Caki2 (cell line): Measurements from ENCODE around the gene IL10RA. TPM values are rescaled to one million over a fixed set of nuclear protein-coding genes. Genes with fewer than 3 reads are reported as not detected.

Source experiments
- DNase-seq: peaks from one replicate; pipeline ENCODE4 v3.0.0-alpha.2; 2015; ENCODE audit warnings: low read depth
- in situ Hi-C: cut with HindIII; loops from 2 replicates; pipeline ENCODE4 v1.10.0; 2016; ENCODE audit warnings: low sequenced_read_pairs, low pct_unique_long_range_greater_than_20kb, mixed read lengths
- total RNA-seq: library from RNA; depleted of rRNA; stranded (reverse); fragments of >200 nt; shearing (Covaris generic); gene quantifications from 2 replicates; pipeline ENCODE4 v1.2.3, GENCODE V29; 2014; ENCODE audit warnings: low replicate concordance

The IL10RA gene
- total RNA-seq, 1 experiment from 2014 or later, result not detected

- no peak for DNase-seq
- in situ Hi-C loops, result no loop called here
These were observed 5.5 kb upstream of the IL10RA start for GRCh38 chr11:117980720-117981119.

- DNase-seq, result no peak
- in situ Hi-C loops, result no loop called here
These were observed 3.1 kb upstream of the IL10RA start for GRCh38 chr11:117983163-117983475.

GRCh38 chr11:117984476-117984875, 1.7 kb upstream of the IL10RA start:
- in situ Hi-C loops, result no loop called here
- no peak for DNase-seq

- DNase-seq, result no peak
- in situ Hi-C loops, result no loop called here
These were observed 884 bp downstream of the IL10RA start for GRCh38 chr11:117986981-117987574.

GRCh38 chr11:117989351-117990102, 3.3 kb downstream of the IL10RA start:
- in situ Hi-C loops, result no loop called here
- no peak for DNase-seq

GRCh38 chr11:117992136-117992535, 5.9 kb downstream of the IL10RA start:
- in situ Hi-C loops, result no loop called here
- DNase-seq, result no peak

- in situ Hi-C loops, result no loop called here
- DNase-seq, result no peak
These were observed 6.4 kb downstream of the IL10RA start for GRCh38 chr11:117992620-117993019.

GRCh38 chr11:117993988-117994745, 8.0 kb downstream of the IL10RA start:
- in situ Hi-C loops, result no loop called here
- DNase-seq, result no peak

- DNase-seq, result no peak
- in situ Hi-C loops, result no loop called here
These were observed 9.3 kb downstream of the IL10RA start for GRCh38 chr11:117995472-117995871.

- in situ Hi-C loops, result no loop called here
- DNase-seq, result no peak
These were observed 9.9 kb downstream of the IL10RA start for GRCh38 chr11:117996058-117996457.

GRCh38 chr11:117997406-117997805, 11.2 kb downstream of the IL10RA start:
- in situ Hi-C loops, result no loop called here
- no peak for DNase-seq

- DNase-seq, result no peak
- in situ Hi-C loops, result no loop called here
These were observed 11.8 kb downstream of the IL10RA start for GRCh38 chr11:117997823-117998579.

- no peak for DNase-seq
- in situ Hi-C loops, result no loop called here
These were observed 12.6 kb downstream of the IL10RA start for GRCh38 chr11:117998664-117999353.

GRCh38 chr11:117999354-117999993, 13.3 kb downstream of the IL10RA start:
- in situ Hi-C loops, result no loop called here
- DNase-seq, result no peak

GRCh38 chr11:118000067-118000849, 14.1 kb downstream of the IL10RA start:
- in situ Hi-C loops, result no loop called here
- DNase-seq, result no peak

- in situ Hi-C loops, result no loop called here
- no peak for DNase-seq
These were observed 14.6 kb downstream of the IL10RA start for GRCh38 chr11:118000850-118001228.

- in situ Hi-C loops, result no loop called here
- no peak for DNase-seq
These were observed 15.3 kb downstream of the IL10RA start for GRCh38 chr11:118001494-118001971.
